Activated T-cell treated with anti-CD3 and anti-CD28 coated beads for 48 hours (primary cell): ENCODE results near the gene OPN1MW3.
"Not testable (repeated sequence)": the region's sequence is repeated elsewhere in the genome, so short reads cannot be mapped to it uniquely, and the experiment has no call there.

Experiments
- DNase-seq: peaks from one replicate; pipeline ENCODE4 v3.0.0-alpha.2; 2020; ENCODE audit warnings: low read depth

The OPN1MW3 gene

GRCh38 chrX:154257282-154257681, at the start of gene OPN1MW3:
Gene OPN1MW3 (plus strand): TSS chrX:154257582. CDS start chrX:154257620, 38 bp downstream.
- not testable (repeated sequence) for DNase-seq

DNA sequence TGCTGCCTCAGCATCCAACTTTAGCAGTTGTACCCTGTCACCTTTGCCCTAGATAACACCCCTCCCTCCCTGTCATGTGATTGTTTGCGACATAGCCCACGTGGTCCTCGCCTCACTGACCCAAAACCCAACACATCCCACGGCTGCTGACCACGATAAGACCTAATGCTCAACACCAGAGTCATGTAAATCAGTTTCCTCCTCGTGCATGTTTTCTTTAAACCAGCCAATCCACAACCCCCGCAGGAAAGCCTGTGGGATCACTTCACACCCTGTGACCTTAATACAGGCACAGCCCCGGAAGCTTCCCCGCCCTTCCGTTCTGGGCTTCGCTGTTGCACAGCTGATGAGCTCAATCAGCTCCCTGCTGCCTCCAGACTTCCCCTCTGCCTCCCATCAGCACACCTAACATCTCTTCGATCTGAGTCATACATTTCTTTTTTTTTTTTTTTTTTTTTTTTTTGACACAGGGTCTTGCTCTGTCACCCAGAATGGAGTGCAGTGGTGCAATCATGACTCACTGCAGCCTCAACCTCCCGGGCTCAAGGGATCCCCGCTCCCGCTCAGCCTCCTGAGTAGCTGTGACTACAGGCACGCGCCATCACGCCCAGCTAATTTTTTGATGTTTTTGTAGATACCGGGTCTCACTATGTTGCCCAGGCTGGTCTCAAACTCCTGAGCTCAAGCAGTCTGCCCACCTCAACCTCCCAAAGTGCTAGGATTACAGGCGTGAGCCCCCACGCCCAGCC, 47.5 kb upstream of the OPN1MW3 start:
- DNase-seq, result not testable (repeated sequence)

- not testable (repeated sequence) for DNase-seq
Measured at GRCh38 chrX:154211057-154211456, 46.3 kb upstream of the OPN1MW3 start.

DNA sequence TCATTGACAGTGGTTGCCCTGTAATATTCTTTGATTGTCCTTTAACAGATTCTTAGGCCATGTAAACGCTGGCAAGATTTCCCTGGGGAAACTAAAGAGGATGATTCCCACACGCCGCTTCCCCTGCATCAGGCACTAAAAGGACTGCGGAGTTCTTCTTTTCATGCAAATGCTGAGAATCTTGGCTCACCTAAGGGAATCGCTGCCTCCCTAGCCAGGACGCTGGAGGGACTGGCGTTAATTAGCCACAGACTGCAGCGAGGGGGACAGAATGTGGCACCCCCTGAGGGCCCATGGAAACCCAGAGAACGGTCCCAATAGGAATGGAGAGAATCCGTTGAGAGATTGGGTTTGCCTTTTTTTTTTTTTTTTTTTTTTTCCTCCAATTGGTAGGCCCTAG, 45.9 kb upstream of the OPN1MW3 start:
- DNase-seq, result not testable (repeated sequence)

DNA sequence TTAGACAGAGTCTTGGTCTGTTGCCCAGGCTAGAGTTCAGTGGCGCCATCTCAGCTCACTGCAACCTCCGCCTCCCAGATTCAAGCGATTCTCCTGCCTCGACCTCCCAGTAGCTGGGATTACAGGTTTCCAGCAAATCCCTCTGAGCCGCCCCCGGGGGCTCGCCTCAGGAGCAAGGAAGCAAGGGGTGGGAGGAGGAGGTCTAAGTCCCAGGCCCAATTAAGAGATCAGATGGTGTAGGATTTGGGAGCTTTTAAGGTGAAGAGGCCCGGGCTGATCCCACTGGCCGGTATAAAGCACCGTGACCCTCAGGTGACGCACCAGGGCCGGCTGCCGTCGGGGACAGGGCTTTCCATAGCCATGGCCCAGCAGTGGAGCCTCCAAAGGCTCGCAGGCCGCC, 37.9 kb upstream of the OPN1MW3 start, which contains the start of gene OPN1MW2:
TSS of gene OPN1MW2 (plus strand) at position 301 of the 400 bp plus-strand sequence. CDS start at position 361, 60 bp downstream.
- not testable (repeated sequence) for DNase-seq

DNA sequence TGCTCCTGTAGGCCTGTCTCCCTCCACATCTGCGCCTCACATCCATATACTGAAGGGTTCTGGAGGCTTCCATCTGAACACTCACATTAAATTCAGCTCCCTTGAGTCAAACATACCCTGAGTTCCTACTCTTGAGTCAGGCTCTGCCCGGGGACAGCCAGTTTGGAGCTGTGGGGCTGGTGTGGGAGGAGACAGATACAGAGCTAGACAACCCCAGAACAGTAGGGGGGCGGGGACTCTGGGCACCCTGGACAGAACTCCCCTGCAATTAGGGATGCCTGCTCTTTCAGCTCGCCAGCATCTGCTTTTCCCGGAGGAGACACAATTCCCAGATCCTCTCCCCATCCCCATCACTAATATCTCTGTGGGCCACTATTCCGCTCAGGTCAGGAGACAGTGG, 32.1 kb upstream of the OPN1MW3 start:
- not testable (repeated sequence) for DNase-seq

DNA sequence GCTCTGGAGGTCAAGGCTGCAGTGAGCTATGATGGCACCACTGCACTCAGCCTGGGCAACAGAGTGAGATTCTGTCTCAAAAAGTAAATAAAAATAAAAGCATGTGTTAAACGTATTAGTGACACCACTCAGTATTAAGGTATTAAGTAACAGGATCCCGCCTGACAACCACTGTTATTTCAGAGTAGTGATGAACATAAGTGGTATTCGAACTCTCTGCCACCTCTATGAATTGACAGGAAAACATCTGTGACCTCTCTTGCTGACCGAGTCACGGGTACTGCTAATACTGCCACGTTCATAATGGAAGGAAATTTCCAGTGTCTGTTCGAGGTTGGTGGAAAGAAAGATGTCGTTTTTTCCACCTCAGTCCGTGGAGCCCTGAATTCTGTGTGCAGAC, 30.7 kb upstream of the OPN1MW3 start:
- not testable (repeated sequence) for DNase-seq

DNA sequence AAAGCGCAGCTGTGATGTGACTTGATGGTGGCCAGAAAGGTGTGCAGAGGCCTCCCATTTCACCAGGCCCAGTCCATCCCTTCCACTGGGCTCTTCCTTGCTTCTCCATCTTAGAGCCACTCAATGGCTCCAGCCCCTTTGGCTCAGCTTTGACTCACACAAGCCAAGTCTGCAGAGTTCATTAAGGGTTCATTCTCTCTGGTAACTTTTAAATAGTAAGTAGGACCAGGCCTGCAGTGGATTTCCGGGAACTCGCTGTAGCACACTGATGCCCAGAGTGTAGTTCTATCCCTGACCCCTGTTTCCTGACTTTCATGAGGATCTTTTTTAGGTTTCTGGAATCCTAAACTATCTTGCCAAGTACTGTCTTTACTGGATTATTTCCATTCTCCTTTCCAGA, 25.9 kb upstream of the OPN1MW3 start:
- DNase-seq, result not testable (repeated sequence)

GRCh38 chrX:154233620-154234019, 23.8 kb upstream of the OPN1MW3 start:
- not testable (repeated sequence) for DNase-seq

DNA sequence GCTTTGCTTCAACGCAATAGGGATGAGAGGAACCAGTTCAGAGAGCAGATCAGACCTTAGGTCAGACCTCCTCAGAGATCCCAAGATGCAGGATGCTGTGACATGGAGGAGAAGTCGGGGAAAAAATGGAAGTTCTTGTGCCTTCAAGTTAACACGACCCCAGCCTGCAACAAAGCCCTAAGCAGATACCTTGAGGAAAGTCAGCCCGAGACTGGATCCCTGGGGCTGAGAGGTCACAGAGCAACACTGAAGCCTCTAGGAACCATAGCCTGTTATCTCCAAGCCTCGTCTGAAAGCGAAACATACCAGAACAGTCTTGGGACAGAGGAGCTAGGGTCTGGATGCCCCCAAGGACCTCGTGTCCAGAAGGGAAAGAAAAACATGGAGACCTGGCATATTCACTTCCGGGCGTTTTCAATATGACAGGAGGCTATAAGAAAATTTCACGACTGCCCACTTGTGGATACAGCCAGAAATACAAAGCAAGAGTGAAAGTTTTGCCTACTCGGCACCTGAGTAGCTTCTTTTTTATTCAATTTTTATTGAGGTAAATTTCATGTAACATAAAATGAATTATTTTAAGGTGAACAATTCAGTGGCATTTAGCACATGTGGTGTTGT, 18.3 kb upstream of the OPN1MW3 start:
- DNase-seq, result not testable (repeated sequence)

DNA sequence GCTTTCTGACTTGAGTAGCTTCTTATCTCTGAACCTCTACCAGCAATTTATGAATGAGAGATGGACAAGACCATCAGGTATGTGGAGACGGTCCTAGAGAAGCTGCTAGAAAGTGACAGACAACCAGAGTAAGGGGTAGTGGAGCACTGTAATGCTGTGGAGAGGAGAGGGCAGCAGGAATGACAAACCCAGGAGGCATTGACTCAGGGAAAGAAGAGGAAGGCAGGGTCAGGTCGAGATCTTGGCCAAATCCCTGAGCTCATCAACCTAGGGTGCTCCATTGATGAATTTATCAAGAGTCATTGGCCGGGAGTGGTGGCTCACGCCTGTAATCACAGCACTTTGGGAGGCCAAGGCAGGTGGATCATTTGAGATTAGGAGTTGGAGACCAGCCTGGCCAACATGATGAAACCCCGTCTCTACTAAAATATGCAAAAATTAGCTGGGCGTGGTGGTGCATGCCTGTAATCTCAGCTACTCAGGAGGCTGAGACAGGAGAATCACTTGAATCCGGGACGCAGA, 17.3 kb upstream of the OPN1MW3 start:
- not testable (repeated sequence) for DNase-seq

- DNase-seq, result not testable (repeated sequence)
Measured at GRCh38 chrX:154247377-154248045, 9.9 kb upstream of the OPN1MW3 start.

DNA sequence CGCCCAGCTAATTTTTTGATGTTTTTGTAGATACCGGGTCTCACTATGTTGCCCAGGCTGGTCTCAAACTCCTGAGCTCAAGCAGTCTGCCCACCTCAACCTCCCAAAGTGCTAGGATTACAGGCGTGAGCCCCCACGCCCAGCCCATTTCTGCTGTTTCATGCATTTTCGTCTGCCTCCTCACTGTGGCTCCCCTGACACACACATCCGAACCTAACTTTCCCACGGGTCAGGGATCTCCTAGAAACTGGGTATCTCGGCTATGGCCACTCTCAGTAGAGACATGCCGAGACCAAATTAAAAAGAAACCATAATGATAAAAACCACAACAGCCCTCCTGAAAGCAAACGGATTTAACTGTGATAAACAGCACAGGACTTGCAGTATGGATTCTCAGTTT, 9.3 kb upstream of the OPN1MW3 start:
- not testable (repeated sequence) for DNase-seq

DNA sequence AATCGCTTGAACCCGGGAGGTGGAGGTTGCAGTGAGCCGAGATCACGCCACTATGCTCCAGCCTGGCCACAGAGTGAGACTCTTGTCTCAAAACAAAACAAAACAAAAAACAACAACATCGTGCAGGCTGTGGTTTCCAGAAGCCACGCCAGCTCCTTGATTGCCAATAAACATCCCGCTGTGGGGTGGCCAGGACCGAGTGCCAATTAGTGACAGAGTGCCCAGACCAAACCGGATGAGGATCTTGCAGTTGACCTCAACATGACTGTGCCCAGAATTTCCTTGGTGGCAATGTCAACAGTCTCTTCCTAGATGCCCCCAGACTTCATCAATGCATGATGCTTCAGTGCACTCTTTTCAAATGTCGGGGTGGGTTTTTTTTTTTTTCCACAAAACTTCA, 1.3 kb downstream of the OPN1MW3 start:
- DNase-seq, result not testable (repeated sequence)

DNA sequence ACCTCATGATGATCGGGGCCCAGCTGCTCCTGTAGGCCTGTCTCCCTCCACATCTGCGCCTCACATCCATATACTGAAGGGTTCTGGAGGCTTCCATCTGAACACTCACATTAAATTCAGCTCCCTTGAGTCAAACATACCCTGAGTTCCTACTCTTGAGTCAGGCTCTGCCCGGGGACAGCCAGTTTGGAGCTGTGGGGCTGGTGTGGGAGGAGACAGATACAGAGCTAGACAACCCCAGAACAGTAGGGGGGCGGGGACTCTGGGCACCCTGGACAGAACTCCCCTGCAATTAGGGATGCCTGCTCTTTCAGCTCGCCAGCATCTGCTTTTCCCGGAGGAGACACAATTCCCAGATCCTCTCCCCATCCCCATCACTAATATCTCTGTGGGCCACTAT, 5.7 kb downstream of the OPN1MW3 start:
- not testable (repeated sequence) for DNase-seq

DNA sequence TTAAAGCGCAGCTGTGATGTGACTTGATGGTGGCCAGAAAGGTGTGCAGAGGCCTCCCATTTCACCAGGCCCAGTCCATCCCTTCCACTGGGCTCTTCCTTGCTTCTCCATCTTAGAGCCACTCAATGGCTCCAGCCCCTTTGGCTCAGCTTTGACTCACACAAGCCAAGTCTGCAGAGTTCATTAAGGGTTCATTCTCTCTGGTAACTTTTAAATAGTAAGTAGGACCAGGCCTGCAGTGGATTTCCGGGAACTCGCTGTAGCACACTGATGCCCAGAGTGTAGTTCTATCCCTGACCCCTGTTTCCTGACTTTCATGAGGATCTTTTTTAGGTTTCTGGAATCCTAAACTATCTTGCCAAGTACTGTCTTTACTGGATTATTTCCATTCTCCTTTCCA, 11.9 kb downstream of the OPN1MW3 start:
- not testable (repeated sequence) for DNase-seq

GRCh38 chrX:154284489-154285338, 27.3 kb downstream of the OPN1MW3 start:
- not testable (repeated sequence) for DNase-seq

GRCh38 chrX:154286406-154286805, 29.0 kb downstream of the OPN1MW3 start:
- DNase-seq, result not testable (repeated sequence)

- DNase-seq, result no peak
Measured at GRCh38 chrX:154294791-154295574, 37.6 kb downstream of the OPN1MW3 start, which contains the start of gene TEX28. Gene TEX28 (minus strand): TSS chrX:154295124. CDS start chrX:154292117, 3,007 bp downstream.

- DNase-seq, result no peak
Measured at GRCh38 chrX:154295664-154296310, 38.4 kb downstream of the OPN1MW3 start, which contains the start of gene TKTL1. Gene TKTL1 (plus strand): TSS chrX:154295795. CDS start chrX:154295860, 65 bp downstream.
